Hepatocyte (in vitro differentiated cells): ENCODE measurements around the gene FNDC7. TPM values are rescaled to one million over a fixed set of nuclear protein-coding genes. Genes with fewer than 3 reads are reported as not detected.

ENCODE experiments used
- DNase-seq: peaks from one replicate; pipeline ENCODE4 v3.0.0-alpha.2; 2016; ENCODE audit warnings: low spot score
- H2AFZ ChIP-seq: fragments of 200-600 bp; sonication (generic); 2 replicates; pipeline ENCODE4 v1.6.0; 2016; ENCODE audit warnings: antibody characterized with exemption, mild to moderate bottlenecking
- H3K27ac ChIP-seq: fragments of 200-600 bp; sonication (generic); 2 replicates; pipeline ENCODE4 v1.5.1; 2016; ENCODE audit warnings: mild to moderate bottlenecking
- H3K27me3 ChIP-seq: fragments of 200-600 bp; sonication (generic); 2 replicates; pipeline ENCODE4 v1.6.1; 2016
- H3K36me3 ChIP-seq: fragments of 200-600 bp; sonication (generic); replicated peaks from 2 replicates; pipeline ENCODE4 v1.5.1; 2016; ENCODE audit warnings: low read depth; ENCODE audit not compliant: insufficient read depth
- H3K4me1 ChIP-seq: fragments of 200-600 bp; sonication (generic); 2 replicates; pipeline ENCODE4 v1.5.1; 2016; ENCODE audit warnings: mild to moderate bottlenecking, moderate library complexity; ENCODE audit not compliant: insufficient read depth
- H3K4me2 ChIP-seq: fragments of 200-600 bp; sonication (generic); 2 replicates; pipeline ENCODE4 v1.6.0; 2016
- H3K4me3 ChIP-seq: fragments of 200-600 bp; sonication (generic); 2 replicates; pipeline ENCODE4 v1.5.1; 2016; ENCODE audit warnings: mild to moderate bottlenecking
- H3K79me2 ChIP-seq: fragments of 200-600 bp; sonication (generic); 2 replicates; pipeline ENCODE4 v1.6.0; 2017; ENCODE audit warnings: mild to moderate bottlenecking
- H3K9me2 ChIP-seq: fragments of 200-600 bp; sonication (generic); replicated peaks from 2 replicates; pipeline ENCODE4 v1.6.0; 2017; ENCODE audit warnings: mild to moderate bottlenecking; ENCODE audit not compliant: insufficient read depth
- H3K9me3 ChIP-seq: fragments of 200-600 bp; sonication (generic); 2 replicates; pipeline ENCODE4 v1.5.1; 2016; ENCODE audit warnings: low read depth, mild to moderate bottlenecking
- H4K20me1 ChIP-seq: fragments of 200-600 bp; sonication (generic); 2 replicates; pipeline ENCODE4 v1.6.0; 2016; ENCODE audit warnings: mild to moderate bottlenecking; ENCODE audit not compliant: insufficient read depth, poor library complexity, severe bottlenecking
- EZH2 ChIP-seq: fragments of 200-600 bp; sonication (generic); IDR thresholded peaks from 2 replicates; pipeline ENCODE4 v1.6.1; 2016; ENCODE audit warnings: antibody characterized with exemption, mild to moderate bottlenecking, borderline replicate concordance
- EZH2phosphoT487 ChIP-seq: fragments of 200-600 bp; sonication (generic); IDR thresholded peaks from one replicate; pipeline ENCODE4 v1.6.1; 2018; ENCODE audit warnings: antibody characterized with exemption, mild to moderate bottlenecking, low read depth, moderate library complexity; ENCODE audit not compliant: unreplicated experiment, severe bottlenecking
- WGBS: methylation state at CpG from one replicate; pipeline ENCODE4 v1.1.6; 2016; ENCODE audit warnings: low lambda C conversion rate; ENCODE audit errors: missing lambda C conversion rate; 5-methylcytosine and 5-hydroxymethylcytosine counted together
- polyA plus RNA-seq: library from polyadenylated mRNA; unstranded; fragments of >200 nt; fragmentation: Nextera tagmentation; extraction: Ambion mirVana; gene quantifications from 2 replicates; pipeline ENCODE4 v1.2.1, GENCODE V29; 2016
- total RNA-seq: library from RNA; depleted of rRNA; stranded (reverse); fragments of >200 nt; gene quantifications from 2 replicates; pipeline ENCODE4 v1.2.3, GENCODE V29; 2014
- TF ChIP-seq, protein P1 (sequence below): fragments of 200-600 bp; sonication (generic); IDR thresholded peaks from 2 replicates; pipeline ENCODE4 v1.5.1; 2016; ENCODE audit warnings: antibody characterized with exemption, mild to moderate bottlenecking; ENCODE audit not compliant: poor library complexity

The FNDC7 gene
- total and polyA plus RNA-seq, 2 experiments from 2014 or later = not detected

DNA sequence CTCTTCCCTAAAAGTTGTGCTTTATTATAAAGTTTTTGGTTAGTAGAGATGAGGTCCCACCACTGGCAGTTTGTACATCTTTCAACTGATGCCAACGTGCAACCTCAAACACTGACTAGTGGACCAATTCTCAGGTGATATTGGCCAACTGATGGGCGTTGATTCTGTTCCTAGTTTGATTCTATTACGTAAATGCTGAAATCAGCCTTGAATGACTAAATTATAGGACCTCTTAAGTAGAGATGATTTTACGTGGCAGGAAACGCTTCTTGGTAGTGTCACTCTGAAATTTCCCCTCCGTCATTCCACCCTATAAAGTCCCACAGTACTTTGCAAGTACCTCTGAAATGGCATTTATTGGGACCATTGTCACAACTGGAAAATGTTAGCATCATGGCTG, 8.8 kb upstream of the FNDC7 start:
- 82% methylated on average over 6 of the region's 6 CpGs for WGBS
- Histone ChIP-seq H3K36me3 (no peaks in the 10 kb centered on the region), H4K20me1 (no peaks in the 10 kb centered on the region), H3K9me2 (no peaks in the 10 kb centered on the region), H3K79me2 (no peaks in the 10 kb centered on the region), H3K4me3 (no peak overlapping the region), H3K27me3 (no peaks in the 10 kb centered on the region), H3K4me1 (no peaks in the 10 kb centered on the region), H3K4me2 (no peak overlapping the region), H3K9me3 (no peaks in the 10 kb centered on the region), H2AFZ (no peak overlapping the region), H3K27ac (no peak overlapping the region)
- no peak for DNase-seq
- TF ChIP-seq EZH2phosphoT487 (no peak), EZH2 (no peak)
- TF ChIP-seq, protein P1, sequence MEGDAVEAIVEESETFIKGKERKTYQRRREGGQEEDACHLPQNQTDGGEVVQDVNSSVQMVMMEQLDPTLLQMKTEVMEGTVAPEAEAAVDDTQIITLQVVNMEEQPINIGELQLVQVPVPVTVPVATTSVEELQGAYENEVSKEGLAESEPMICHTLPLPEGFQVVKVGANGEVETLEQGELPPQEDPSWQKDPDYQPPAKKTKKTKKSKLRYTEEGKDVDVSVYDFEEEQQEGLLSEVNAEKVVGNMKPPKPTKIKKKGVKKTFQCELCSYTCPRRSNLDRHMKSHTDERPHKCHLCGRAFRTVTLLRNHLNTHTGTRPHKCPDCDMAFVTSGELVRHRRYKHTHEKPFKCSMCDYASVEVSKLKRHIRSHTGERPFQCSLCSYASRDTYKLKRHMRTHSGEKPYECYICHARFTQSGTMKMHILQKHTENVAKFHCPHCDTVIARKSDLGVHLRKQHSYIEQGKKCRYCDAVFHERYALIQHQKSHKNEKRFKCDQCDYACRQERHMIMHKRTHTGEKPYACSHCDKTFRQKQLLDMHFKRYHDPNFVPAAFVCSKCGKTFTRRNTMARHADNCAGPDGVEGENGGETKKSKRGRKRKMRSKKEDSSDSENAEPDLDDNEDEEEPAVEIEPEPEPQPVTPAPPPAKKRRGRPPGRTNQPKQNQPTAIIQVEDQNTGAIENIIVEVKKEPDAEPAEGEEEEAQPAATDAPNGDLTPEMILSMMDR = no peak

DNA sequence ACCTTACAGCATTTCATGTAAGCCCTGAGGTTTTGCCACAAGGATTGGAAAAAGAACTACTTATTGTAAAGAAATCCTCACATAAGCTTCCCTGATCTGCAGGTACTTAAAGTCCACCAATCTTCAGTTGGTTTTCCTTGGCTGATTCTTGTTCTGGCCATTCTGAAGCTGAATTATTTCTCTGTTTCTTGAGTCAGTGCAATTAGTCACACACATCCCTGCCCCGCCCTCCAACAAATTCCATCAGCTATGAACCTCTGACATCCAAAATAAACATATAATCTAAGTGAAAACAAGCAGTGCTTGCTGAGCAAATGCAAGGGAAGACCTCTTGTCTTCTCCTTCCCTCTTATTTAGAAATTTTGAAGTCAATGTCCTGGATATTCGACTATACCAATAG, 8.2 kb upstream of the FNDC7 start:
- Histone ChIP-seq H3K4me2 (no peak overlapping the region), H4K20me1 (no peaks in the 10 kb centered on the region), H3K79me2 (no peaks in the 10 kb centered on the region), H3K4me1 (no peaks in the 10 kb centered on the region), H3K9me2 (no peaks in the 10 kb centered on the region), H2AFZ (no peak overlapping the region), H3K27ac (no peak overlapping the region), H3K9me3 (no peaks in the 10 kb centered on the region), H3K36me3 (no peaks in the 10 kb centered on the region), H3K4me3 (no peak overlapping the region), H3K27me3 (no peaks in the 10 kb centered on the region)
- no peak for TF ChIP-seq EZH2
- TF ChIP-seq EZH2phosphoT487 = no peak
- TF ChIP-seq, protein P1 = no peak
- peak; percentile 19 for DNase-seq
- WGBS = 78% methylated on average over 2 of the region's 2 CpGs

DNA sequence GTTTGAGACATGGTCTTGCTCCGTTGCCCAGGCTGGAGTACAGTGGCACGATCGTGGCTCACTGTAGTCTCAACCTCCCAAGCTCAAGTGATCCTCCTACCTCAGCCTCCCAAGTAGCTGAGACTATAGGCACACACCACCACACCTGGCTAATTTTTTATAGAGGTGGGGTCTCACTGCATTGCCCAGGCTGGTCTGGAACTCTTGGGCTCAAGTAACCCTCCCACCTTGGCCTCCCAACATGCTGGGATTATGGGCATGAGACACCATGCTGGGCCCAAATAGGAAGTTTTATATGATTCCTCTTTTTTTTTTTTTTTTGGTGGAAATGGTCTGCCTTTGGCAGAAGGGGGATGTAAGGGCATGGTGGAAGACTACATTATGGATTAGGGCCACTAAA, 6.1 kb upstream of the FNDC7 start:
- Histone ChIP-seq H3K4me2 (no peak overlapping the region), H3K4me1 (no peaks in the 10 kb centered on the region), H2AFZ (no peak overlapping the region), H3K4me3 (no peak overlapping the region), H3K27ac (no peak overlapping the region), H4K20me1 (no peaks in the 10 kb centered on the region), H3K36me3 (no peaks in the 10 kb centered on the region), H3K9me3 (no peaks in the 10 kb centered on the region), H3K9me2 (no peaks in the 10 kb centered on the region), H3K79me2 (no peaks in the 10 kb centered on the region), H3K27me3 (no peaks in the 10 kb centered on the region)
- TF ChIP-seq EZH2 (no peak), EZH2phosphoT487 (no peak)
- TF ChIP-seq, protein P1 = no peak
- 98% methylated on average over 3 of the region's 3 CpGs for WGBS
- no peak for DNase-seq
